GM04504 (cell line): ENCODE measurements around the gene DDAH1.

Experiments
- DNase-seq: peaks from one replicate; pipeline ENCODE4 v3.0.0-alpha.2; 2012; ENCODE audit warnings: low read depth

The DDAH1 gene

GRCh38 chr1:85328713-85329397 is 136.1 kb downstream of the DDAH1 start:
- peak; percentile 96 for DNase-seq

- no peak for DNase-seq
Observed at GRCh38 chr1:85327759-85328158, 137.2 kb downstream of the DDAH1 start.

DNA sequence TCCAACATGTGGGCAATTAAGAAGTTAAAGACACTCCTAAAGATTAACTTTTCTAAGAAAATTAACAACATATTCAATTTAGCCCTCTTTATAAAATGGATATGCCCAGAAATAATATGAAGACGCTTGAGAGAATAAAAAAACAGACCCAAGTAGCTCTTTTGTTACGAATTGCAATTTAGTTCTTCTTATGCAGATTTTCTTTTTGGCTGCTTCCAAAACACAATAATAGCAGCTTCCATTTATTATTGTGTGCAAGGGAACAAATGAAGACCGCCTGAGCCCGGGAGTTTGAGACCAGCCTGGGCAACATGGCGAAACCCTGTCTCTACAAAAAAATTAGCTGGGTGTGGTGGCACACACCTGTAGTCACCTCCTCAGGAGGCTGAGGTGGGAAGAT is 138.1 kb downstream of the DDAH1 start:
- DNase-seq = no peak

- DNase-seq = no peak
Observed at GRCh38 chr1:85326336-85326735, 138.6 kb downstream of the DDAH1 start.

DNA sequence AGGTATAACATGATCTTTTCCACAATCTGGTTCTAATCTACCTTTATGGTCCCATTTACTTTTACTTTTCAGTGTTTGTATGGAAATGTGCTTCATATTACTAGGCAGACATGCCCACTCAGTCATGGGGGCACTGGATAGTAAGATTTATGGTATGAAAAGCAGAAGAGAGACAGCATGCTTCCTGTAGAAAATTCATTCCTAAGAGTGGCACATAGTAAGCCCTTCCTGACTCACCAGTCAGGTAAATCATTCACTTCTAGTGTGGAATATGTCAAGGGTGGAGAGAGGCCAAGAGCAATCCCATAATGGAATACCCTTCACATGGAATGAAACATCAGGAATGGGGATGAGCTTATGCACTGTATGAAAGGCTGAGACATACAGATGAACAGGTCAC is 139.0 kb downstream of the DDAH1 start:
- DNase-seq = no peak

DNA sequence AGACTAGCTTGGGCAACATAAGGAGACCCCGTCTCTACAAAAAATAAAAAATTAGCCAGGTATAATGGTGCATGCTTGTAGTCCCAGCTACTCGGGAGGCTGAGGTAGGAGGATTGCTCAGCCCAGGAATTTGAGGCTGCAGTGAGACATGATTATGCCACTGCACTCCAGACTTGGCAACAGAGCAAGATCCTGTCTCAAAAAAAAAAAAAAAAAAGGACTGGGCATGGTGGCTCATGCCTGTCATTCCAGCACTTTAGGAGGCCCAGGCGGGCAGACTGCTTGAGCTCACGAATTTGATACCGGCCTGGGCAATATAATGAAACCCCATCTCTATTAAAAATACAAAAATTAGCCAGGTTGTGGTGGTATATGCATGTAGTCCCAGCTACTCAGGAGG is 141.2 kb downstream of the DDAH1 start:
- no peak for DNase-seq

DNA sequence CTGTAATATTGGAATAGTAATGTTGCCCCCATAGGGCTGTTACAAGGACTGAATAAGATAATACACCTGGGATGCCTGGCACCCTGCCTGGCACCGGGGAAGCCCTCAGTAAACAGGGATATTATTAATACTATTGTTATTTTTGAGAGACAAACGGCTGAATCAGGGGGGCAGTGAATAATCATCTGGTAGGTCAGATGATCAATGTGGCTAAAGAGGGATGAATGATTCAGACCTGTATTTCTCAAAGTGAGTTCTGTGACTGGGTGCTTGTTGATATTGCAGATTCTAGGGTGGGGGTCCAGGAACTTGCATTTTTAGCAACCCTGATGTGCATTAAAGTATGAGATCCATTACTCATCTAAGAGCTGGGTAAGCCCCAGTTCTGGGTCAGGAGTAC is 142.3 kb downstream of the DDAH1 start:
- DNase-seq = no peak

- DNase-seq = no peak
Observed at GRCh38 chr1:85321237-85321964, 143.6 kb downstream of the DDAH1 start.

DNA sequence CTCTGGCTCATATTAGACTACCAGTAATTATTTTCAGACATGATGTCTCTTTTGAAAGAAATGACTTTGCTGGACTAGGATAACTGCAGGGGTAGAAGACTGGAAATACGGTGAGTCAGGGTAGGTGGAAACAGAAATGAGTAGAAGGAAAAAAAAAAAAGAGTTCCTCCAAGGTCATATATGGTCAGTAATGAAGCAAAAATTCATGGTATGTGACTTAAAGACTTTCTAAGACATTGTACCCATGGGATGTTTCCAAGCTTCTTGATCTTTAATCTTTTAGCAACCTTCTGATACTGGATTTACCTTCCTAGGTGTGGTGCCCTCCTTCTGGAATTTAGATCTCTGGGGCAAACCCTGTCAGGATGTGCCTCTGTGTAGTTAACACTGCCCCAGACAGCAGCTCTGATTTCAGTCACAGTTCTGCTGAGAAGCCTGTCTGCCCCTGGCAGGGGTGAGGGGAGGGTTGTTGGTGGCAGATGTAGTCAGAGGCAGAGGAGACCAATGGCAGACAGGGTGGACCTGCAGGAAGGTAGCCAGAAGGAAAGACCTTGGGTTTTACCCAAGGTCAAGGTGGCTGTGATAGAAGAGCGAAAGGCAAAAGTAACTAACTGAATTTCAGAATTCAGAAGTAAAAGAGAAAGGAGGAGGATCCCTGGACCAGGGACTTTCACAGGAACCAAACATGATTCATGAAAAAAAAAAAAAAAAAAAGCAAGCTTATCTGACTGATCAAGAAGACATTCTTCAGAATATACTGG is 144.4 kb downstream of the DDAH1 start:
- DNase-seq = no peak

- DNase-seq = no peak
Observed at GRCh38 chr1:85319931-85320330, 145.0 kb downstream of the DDAH1 start.

DNA sequence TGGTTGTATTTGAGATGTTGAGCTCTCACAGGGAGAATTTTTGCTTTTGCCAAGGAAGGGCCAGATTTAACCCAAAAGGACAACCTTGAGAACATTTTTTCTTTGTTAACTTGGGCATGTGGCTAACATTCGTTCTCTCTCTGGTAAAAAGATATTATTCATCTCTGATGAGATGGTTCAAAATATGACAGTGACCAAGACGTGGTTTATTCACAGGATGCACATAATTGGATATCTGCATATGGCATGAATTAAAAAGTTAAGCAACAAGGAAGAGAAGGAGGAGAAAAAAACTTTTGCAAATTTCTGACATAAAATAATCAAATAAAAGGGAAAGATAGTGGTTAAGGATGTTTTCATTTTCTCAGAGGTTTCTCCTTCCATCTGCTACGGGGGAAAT is 145.5 kb downstream of the DDAH1 start:
- DNase-seq = peak; percentile 78

- no peak for DNase-seq
Observed at GRCh38 chr1:85318217-85318616, 146.7 kb downstream of the DDAH1 start.

GRCh38 chr1:85317560-85317959 is 147.4 kb downstream of the DDAH1 start:
- DNase-seq = no peak

DNA sequence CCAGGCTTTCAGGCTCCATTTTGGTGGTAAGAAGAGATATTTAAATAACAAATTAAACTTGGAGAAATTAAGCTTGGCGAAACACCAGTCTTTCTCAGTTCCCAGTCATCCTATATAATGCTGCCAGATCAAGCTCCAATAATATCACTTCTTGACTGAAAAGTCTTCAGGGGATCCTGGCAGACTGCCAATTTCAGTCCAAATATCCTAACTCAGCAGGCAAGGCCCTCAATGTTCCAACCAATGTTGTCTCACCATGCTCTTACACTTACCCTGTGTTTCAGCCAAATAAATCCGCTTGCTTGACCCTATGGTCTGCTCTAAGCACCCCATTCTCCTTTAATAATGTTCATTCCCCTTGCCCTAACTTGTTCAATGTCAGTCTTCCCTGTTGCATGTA is 148.6 kb downstream of the DDAH1 start:
- DNase-seq = no peak

DNA sequence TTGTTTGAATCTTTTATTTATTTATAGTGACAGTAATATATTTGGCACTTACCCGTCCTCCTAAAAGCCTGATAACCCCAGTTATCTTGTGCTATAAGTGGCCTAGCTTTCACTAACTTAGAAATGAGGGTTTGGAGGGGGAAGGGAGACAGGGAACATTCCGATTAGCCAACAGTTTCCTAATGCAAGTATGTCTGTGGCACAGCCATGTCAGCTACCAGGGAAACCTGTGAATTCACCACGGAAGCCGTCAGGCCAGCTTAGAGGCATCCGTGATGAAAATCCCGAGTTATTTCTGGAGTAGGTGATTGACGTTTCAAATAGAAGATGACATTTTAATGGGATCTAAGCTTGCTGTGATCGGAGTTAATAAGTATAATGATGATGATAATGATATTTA is 149.2 kb downstream of the DDAH1 start:
- no peak for DNase-seq

- DNase-seq = no peak
Observed at GRCh38 chr1:85314726-85315125, 150.2 kb downstream of the DDAH1 start.

DNA sequence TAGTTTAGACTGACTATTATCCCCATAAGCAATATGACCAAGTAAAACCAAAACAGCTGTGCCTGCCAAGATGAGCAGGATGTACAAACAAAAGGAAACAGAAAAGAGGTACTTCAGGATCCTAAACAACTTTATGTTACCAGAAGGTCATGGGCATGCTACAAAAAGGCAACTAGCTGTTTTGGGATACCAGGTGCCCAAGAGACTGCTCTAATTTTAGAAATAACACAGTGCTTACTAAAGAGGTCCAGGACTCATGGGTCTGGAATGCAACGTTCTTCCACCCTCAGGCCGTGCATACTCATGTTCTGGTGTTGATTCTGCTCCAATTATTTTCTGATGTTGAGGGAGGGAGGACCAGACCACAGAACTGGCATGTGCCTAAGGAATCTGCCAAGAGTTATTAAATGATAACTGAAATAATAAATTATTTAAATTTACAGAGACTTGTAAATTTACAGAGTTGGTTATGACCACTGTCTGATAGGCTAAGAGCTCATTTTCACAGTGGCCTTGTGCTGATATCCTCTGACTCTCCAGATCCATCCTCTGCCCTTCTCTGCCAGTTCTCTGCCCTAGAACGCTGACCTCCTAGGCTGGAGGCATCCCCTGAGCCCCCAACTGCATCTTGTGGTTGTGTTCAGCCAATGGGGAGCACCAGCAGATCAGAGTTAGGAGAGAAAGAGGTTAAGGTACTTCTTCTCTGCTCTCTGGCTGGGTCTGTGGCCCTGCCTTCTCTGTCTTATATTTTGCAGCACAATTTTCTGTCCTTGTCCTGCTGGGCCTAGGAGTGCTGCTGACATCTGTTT is 150.9 kb downstream of the DDAH1 start:
- DNase-seq = peak; percentile 88

GRCh38 chr1:85311818-85312217 is 153.1 kb downstream of the DDAH1 start:
- DNase-seq = no peak

- DNase-seq = no peak
Observed at GRCh38 chr1:85308833-85309350, 156.1 kb downstream of the DDAH1 start.

- DNase-seq = peak; percentile 74
Observed at GRCh38 chr1:85307987-85308832, 156.7 kb downstream of the DDAH1 start.

GRCh38 chr1:85306236-85306635 is 158.7 kb downstream of the DDAH1 start:
- DNase-seq = no peak
